Measurements from ENCODE around the gene SMARCC1.

DNA sequence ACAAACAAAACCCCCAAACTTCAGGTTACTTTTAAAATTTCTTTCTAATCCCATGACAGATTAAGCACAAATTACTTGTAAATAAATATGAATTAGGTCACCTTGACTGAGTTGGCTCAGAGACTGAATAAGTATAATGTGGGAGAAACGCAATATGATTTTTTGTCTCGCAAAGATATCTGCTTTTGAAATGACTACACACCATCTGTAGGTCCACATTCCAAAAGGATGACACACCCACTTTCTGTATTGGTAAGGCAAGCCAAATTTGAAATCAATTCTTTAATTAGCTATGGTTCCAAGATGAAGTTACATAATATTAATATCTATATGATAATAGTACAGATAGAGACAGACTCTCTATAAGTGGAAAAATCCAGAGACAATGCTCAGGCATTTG lies 136.1 kb downstream of the SMARCC1 start:
- TF ChIP-seq YY1 (IDR thresholded peaks at IDR 0.05; ENCODE audit: insufficient read depth, insufficient read length), result no peak
- no peak for TF ChIP-seq ZNF274 (IDR thresholded peaks at IDR 0.05; ENCODE audit: low read depth, low read length)
- no peak for TF ChIP-seq SUZ12 (IDR thresholded peaks at IDR 0.05; ENCODE audit: extremely low read depth, insufficient read depth, insufficient read length)

All from NT2/D1 (cell line).